Glutamatergic neuron (in vitro differentiated cells): Measurements from ENCODE around the gene REEP3. TPM values are rescaled to one million over a fixed set of nuclear protein-coding genes. Genes with fewer than 3 reads are reported as not detected.
"Not testable (repeated sequence)": the region's sequence is repeated elsewhere in the genome, so short reads cannot be mapped to it uniquely, and the experiment has no call there.

Experiments
- DNase-seq: peaks from one replicate; pipeline ENCODE4 v3.0.0; 2022
- H3K27ac Mint-ChIP-seq: one replicate; pipeline ENCODE4 v1.8.0; 2020; ENCODE audit warnings: mild to moderate bottlenecking, mixed read lengths, inconsistent platforms; ENCODE audit not compliant: unreplicated experiment
- H3K27me3 Mint-ChIP-seq: one replicate; pipeline ENCODE4 v1.8.0; 2020; ENCODE audit warnings: mild to moderate bottlenecking, moderate library complexity, mixed read lengths, inconsistent platforms; ENCODE audit not compliant: unreplicated experiment
- H3K36me3 Mint-ChIP-seq: one replicate; pipeline ENCODE4 v1.8.0; 2020; ENCODE audit warnings: mild to moderate bottlenecking, mixed read lengths, inconsistent platforms; ENCODE audit not compliant: unreplicated experiment
- H3K4me1 Mint-ChIP-seq: one replicate; pipeline ENCODE4 v1.8.0; 2020; ENCODE audit warnings: mild to moderate bottlenecking, low read depth, mixed read lengths, inconsistent platforms; ENCODE audit not compliant: unreplicated experiment
- H3K4me3 Mint-ChIP-seq: one replicate; pipeline ENCODE4 v1.8.0; 2020; ENCODE audit warnings: mild to moderate bottlenecking, mixed read lengths, inconsistent platforms; ENCODE audit not compliant: unreplicated experiment
- H3K9me3 Mint-ChIP-seq: one replicate; pipeline ENCODE4 v1.8.0; 2020; ENCODE audit warnings: mild to moderate bottlenecking, moderate library complexity, mixed read lengths, inconsistent platforms; ENCODE audit not compliant: unreplicated experiment
- total RNA-seq: library from RNA; stranded (reverse); fragmentation: NEBNext Ultra II Directional; extraction: Animal tissue kit (Norgen Biotek cat#: 25700); gene quantifications from one replicate; pipeline ENCODE4 v1.2.1, GENCODE V29; 2021; ENCODE audit not compliant: unreplicated experiment
- TF ChIP-seq, protein P1 (sequence below): fragments of 200-600 bp; sonication (generic); IDR thresholded peaks from one replicate; pipeline ENCODE4 v1.5.0; 2021; ENCODE audit not compliant: partially characterized antibody, unreplicated experiment

Gene REEP3
- total RNA-seq, 1 donor from 2014 or later = 47.1 TPM

GRCh38 chr10:63497321-63497720 is 23.9 kb upstream of the REEP3 start:
- Mint-ChIP-seq H3K9me3 (no peaks in the 10 kb centered on the region), H3K4me1 (peaks cover 22% of the 10 kb centered on the region), H3K36me3 (no peaks in the 10 kb centered on the region), H3K27me3 (peaks cover 4% of the 10 kb centered on the region), H3K4me3 (no peak overlapping the region), H3K27ac (no peak overlapping the region)
- TF ChIP-seq, protein P1, sequence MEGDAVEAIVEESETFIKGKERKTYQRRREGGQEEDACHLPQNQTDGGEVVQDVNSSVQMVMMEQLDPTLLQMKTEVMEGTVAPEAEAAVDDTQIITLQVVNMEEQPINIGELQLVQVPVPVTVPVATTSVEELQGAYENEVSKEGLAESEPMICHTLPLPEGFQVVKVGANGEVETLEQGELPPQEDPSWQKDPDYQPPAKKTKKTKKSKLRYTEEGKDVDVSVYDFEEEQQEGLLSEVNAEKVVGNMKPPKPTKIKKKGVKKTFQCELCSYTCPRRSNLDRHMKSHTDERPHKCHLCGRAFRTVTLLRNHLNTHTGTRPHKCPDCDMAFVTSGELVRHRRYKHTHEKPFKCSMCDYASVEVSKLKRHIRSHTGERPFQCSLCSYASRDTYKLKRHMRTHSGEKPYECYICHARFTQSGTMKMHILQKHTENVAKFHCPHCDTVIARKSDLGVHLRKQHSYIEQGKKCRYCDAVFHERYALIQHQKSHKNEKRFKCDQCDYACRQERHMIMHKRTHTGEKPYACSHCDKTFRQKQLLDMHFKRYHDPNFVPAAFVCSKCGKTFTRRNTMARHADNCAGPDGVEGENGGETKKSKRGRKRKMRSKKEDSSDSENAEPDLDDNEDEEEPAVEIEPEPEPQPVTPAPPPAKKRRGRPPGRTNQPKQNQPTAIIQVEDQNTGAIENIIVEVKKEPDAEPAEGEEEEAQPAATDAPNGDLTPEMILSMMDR = no peak
- DNase-seq = no peak

GRCh38 chr10:63498665-63499064 is 22.5 kb upstream of the REEP3 start:
- H3K4me3 Mint-ChIP-seq = no peak overlapping the region
- peaks cover 3% of the 10 kb centered on the region for H3K27me3 Mint-ChIP-seq
- DNase-seq = no peak
- TF ChIP-seq, protein P1 = no peak
- H3K4me1 Mint-ChIP-seq = peaks cover 23% of the 10 kb centered on the region
- H3K9me3 Mint-ChIP-seq = peaks cover 2% of the 10 kb centered on the region
- H3K27ac Mint-ChIP-seq = no peak overlapping the region
- H3K36me3 Mint-ChIP-seq = no peaks in the 10 kb centered on the region

- peaks cover 35% of the 10 kb centered on the region for H3K4me1 Mint-ChIP-seq
- not testable (repeated sequence) for H3K27ac Mint-ChIP-seq, DNase-seq, H3K36me3 Mint-ChIP-seq, H3K9me3 Mint-ChIP-seq, H3K4me3 Mint-ChIP-seq, H3K27me3 Mint-ChIP-seq
Observed at GRCh38 chr10:63500551-63500950, 20.6 kb upstream of the REEP3 start.

- Mint-ChIP-seq H3K4me3 (no peak overlapping the region), H3K36me3 (no peaks in the 10 kb centered on the region), H3K27me3 (peaks cover 2% of the 10 kb centered on the region), H3K9me3 (peaks cover 2% of the 10 kb centered on the region), H3K27ac (no peak overlapping the region), H3K4me1 (peaks cover 34% of the 10 kb centered on the region)
- DNase-seq = no peak
- TF ChIP-seq, protein P1 = no peak
Observed at GRCh38 chr10:63501954-63502353, 19.2 kb upstream of the REEP3 start.

- no peak for DNase-seq
- peaks cover 29% of the 10 kb centered on the region for H3K4me1 Mint-ChIP-seq
- H3K27ac Mint-ChIP-seq = no peak overlapping the region
- no peaks in the 10 kb centered on the region for H3K36me3 Mint-ChIP-seq
- peaks cover 2% of the 10 kb centered on the region for H3K9me3 Mint-ChIP-seq
- H3K4me3 Mint-ChIP-seq = no peak overlapping the region
- H3K27me3 Mint-ChIP-seq = peaks cover 2% of the 10 kb centered on the region
- TF ChIP-seq, protein P1 = no peak
Observed at GRCh38 chr10:63502832-63503231, 18.4 kb upstream of the REEP3 start.

DNA sequence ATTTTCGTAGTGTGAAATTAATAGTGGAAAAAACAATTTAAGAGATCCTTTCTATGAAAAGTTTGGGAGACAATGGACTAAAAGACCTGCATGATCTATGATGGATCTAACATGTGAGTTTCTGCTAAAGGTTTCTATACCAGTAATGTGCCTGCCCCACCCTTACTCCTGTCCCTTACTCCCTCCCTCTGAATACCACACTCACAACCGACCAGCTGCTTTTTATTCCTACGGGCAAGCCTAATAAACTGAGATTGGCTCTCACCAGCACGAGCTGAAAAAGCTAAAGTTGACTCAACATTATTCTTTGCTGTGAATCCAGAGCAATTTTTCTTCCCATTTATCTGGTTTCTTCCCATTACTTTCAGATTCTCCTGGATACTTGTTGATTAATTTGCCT is 17.8 kb upstream of the REEP3 start:
- Mint-ChIP-seq H3K9me3 (peaks cover 2% of the 10 kb centered on the region), H3K4me3 (no peak overlapping the region), H3K36me3 (no peaks in the 10 kb centered on the region), H3K27me3 (peaks cover 2% of the 10 kb centered on the region), H3K4me1 (peaks cover 26% of the 10 kb centered on the region), H3K27ac (peak overlapping the region; percentile 36)
- TF ChIP-seq, protein P1 = no peak
- no peak for DNase-seq
